CD4-positive, alpha-beta T cell treated with Interferon gamma for 1 hour (primary cell): ENCODE measurements around the gene ILRUN.
"Not testable (repeated sequence)": the region's sequence is repeated elsewhere in the genome, so short reads cannot be mapped to it uniquely, and the experiment has no call there.

Experiments used
- DNase-seq: peaks from one replicate; pipeline ENCODE4 v3.0.0-alpha.2; 2020

The ILRUN gene

DNA sequence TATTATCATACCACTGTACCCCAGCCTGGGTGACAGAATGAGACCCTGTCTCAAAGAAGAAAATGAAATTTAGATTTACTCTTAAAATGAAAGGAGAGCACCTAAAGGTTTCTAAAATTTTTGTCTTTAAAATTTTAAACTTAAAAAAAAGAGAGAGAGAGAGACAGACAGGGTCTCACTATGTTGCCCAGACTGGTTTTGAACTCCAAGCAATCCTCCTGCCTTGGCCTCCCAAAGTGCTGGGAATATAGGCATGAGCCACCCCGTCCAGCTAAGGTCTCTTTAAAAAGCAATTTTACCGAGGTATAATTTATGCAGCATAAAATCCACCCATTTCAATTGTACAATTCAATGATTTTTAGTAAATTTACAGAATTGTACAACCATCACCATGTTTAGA is 33.2 kb downstream of the ILRUN start:
- no peak for DNase-seq

GRCh38 chr6:34661357-34661756 is 35.2 kb downstream of the ILRUN start:
- DNase-seq, result no peak

DNA sequence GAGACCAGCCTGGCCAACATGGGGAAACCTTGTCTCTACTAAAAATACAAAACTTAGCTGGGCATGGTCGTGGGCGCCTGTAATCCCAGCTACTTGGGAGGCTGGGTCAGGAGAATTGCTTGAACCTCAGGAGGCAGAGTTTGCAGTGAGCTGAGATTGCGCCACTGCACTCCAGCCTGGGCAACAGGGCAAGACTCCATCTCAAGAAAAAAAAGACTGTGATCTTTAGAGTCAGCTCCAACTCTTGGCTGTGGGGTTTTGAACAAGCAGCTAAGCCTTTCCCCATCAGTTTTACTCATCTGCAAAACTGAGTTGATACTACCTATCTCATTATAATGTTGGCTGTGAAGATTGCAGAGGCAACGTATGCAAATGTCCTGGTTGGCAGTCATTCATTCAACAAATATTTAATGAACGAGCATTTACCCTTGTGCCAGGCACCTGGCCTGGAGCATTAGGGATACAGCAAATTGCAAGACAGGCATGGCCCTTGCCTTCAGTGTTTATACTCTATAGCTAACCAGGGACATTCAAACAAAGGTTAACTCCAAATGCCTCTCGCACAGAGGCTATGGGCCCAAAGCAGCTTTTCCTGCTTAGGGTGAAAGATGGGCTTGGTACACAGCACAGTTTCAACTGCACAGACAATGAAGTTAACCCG is 37.8 kb downstream of the ILRUN start:
- DNase-seq, result no peak

GRCh38 chr6:34657979-34658480 is 38.5 kb downstream of the ILRUN start:
- not testable (repeated sequence) for DNase-seq

GRCh38 chr6:34657307-34657978 is 39.1 kb downstream of the ILRUN start:
- DNase-seq, result no peak

DNA sequence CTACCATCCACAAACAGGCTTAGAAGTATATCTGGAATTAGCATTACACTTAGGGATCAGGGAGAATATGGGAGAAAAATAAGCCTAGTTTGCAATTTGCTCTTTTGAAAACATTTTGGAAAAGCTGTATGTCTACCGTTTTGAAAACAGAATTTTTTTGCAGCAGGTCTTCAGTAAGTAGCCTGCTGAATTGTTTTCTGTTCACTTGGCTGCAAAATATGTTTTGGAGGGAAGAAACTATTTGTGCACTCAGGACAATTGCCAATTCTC is 39.6 kb downstream of the ILRUN start:
- DNase-seq, result no peak

DNA sequence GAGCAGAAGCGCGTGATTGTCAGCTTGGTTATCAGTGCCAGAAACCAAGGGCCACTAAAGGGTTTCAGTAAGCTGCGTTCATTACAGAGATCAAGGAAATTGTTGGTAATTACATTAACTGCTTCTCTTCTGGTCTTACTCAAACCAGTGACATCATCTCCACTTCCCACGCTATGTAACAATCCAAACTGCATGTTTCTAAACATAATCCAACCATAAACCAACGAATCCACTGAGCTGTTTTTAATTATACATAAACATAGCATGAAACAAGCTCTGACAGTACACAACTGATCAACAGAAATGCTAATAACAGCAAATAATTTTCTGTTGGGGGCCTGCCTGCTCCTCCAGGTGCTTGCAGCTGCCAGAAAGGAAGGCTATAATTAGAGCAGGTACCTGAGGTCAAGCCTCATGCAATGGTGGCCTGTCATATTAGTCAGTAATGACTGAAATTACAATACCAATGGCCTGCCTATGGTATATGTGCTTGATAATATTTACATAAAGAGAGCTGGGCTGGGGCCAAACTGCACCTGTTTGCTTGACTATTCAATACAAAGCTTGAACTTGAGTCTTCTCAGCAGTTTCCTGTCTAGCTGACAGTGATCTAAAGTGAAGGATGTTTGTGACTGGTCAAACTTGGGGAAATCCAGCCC is 40.1 kb downstream of the ILRUN start:
- peak; percentile 11 for DNase-seq

DNA sequence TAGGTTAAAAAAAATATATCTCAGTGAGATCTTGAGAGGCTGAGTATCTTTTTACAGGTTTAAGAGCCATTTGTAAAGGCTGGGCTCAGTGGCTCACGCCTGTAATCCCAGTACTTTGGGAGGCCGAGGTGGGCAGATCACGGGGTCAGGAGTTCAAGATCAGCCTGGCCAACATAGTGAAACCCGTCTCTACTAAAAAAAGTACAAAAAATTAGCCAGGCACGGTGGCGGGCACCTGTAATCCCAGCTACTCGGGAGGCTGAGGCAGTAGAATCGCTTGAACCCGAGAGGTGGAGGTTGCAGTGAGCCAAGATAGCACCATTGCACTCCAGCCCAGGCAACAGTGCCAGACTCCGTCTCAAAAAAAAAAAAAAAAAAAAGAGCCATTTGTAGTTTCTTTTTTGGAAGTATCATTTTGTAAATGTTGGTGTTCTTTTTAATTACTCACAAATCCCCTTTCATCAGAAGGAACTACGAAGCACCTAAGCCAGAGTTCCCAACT is 40.6 kb downstream of the ILRUN start:
- not testable (repeated sequence) for DNase-seq

- no peak for DNase-seq
Measured at GRCh38 chr6:34654061-34654710, 42.4 kb downstream of the ILRUN start.

GRCh38 chr6:34652263-34652662 is 44.3 kb downstream of the ILRUN start:
- DNase-seq, result no peak

DNA sequence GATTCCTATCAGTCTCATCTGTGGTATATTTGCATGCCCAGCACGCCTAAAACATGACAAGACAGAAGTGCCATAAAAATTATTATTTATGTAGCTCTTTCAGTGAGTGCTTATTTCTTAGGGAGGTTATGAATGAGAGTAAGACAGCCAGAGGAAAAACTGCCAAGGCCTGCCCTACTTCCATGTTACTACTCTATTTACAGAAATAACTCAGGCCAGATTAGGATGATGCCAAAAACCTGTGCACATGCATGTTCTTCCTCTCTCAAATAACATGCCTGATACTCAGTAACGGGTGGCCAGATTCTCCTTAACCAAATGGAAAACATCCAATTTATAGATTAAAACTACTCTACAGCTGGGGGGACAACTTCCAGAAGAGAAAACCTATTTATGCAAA is 45.7 kb downstream of the ILRUN start:
- DNase-seq, result no peak

DNA sequence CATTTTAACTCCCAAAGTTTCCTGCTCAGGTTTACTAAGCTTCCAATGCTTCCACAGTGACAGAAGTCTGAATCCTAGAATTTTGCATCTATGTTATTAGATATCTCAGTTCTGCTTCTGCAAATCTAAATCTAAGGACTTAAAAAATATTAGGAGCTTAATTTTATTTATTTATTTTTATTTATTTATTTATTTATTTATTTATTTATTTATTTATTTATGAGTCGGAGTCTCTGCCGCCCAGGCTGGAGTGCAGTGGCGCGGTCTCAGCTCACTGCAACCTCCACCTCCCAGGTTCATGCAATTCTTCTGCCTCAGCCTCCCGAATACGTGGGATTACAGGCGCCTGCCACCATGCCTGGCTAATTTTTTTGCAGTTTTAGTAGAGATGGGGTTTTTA is 46.3 kb downstream of the ILRUN start:
- DNase-seq, result not testable (repeated sequence)

- no peak for DNase-seq
Measured at GRCh38 chr6:34648806-34649205, 47.8 kb downstream of the ILRUN start.
